Measurements from ENCODE around the gene C19orf38. TPM values are rescaled to one million over a fixed set of nuclear protein-coding genes. Genes with fewer than 3 reads are reported as not detected.

C19orf38 gene
- total RNA-seq, 2 donors from 2014 or later, result 0.24 TPM; not detected in 1

GRCh38 chr19:10830931-10831779 lies 17.1 kb upstream of the C19orf38 start:
- H3K27me3 Mint-ChIP-seq (ENCODE audit: insufficient read depth), result no peaks in the 10 kb centered on the region
- no peak overlapping the region for H3K27ac Mint-ChIP-seq
- H3K4me3 Mint-ChIP-seq, result no peak overlapping the region
- no peaks in the 10 kb centered on the region for H3K4me1 ChIP-seq (ENCODE audit: control insufficient read depth, insufficient read depth, low read length)
- no peak for DNase-seq
- H3K9ac ChIP-seq (ENCODE audit: extremely low read depth, low read length, poor library complexity, severe bottlenecking), result no peak overlapping the region
- no peak overlapping the region for H3K4me3 ChIP-seq (ENCODE audit: low read length)
- H3K36me3 Mint-ChIP-seq (ENCODE audit: low read depth), result peaks cover 26% of the 10 kb centered on the region
- H3K36me3 ChIP-seq (ENCODE audit: control insufficient read depth, insufficient read depth, low read length), result peaks cover 35% of the 10 kb centered on the region
- peaks cover under 1% of the 10 kb centered on the region for H3K9me3 Mint-ChIP-seq
- no peaks in the 10 kb centered on the region for H3K27me3 ChIP-seq (ENCODE audit: control insufficient read depth, insufficient read depth, low read length, poor library complexity, severe bottlenecking)
- WGBS, 2 experiments (ENCODE audit: insufficient coverage in 1 of 2, insufficient read length in 1 of 2), result 90 to 94% methylated on average over 13 to 33 of the region's 33 CpGs
- no peaks in the 10 kb centered on the region for H3K4me1 Mint-ChIP-seq
- TF ChIP-seq, protein P1, sequence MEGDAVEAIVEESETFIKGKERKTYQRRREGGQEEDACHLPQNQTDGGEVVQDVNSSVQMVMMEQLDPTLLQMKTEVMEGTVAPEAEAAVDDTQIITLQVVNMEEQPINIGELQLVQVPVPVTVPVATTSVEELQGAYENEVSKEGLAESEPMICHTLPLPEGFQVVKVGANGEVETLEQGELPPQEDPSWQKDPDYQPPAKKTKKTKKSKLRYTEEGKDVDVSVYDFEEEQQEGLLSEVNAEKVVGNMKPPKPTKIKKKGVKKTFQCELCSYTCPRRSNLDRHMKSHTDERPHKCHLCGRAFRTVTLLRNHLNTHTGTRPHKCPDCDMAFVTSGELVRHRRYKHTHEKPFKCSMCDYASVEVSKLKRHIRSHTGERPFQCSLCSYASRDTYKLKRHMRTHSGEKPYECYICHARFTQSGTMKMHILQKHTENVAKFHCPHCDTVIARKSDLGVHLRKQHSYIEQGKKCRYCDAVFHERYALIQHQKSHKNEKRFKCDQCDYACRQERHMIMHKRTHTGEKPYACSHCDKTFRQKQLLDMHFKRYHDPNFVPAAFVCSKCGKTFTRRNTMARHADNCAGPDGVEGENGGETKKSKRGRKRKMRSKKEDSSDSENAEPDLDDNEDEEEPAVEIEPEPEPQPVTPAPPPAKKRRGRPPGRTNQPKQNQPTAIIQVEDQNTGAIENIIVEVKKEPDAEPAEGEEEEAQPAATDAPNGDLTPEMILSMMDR (conservative IDR thresholded peaks at IDR 0.05), result no peak
- H3K9me3 ChIP-seq (ENCODE audit: control insufficient read depth, low read length), result no peaks in the 10 kb centered on the region
- H3K27ac ChIP-seq (ENCODE audit: low read depth, low read length), result no peak overlapping the region

GRCh38 chr19:10831987-10832938 lies 16.0 kb upstream of the C19orf38 start:
- TF ChIP-seq, protein P1 (conservative IDR thresholded peaks at IDR 0.05), result no peak
- no peak overlapping the region for H3K4me3 Mint-ChIP-seq

DNA sequence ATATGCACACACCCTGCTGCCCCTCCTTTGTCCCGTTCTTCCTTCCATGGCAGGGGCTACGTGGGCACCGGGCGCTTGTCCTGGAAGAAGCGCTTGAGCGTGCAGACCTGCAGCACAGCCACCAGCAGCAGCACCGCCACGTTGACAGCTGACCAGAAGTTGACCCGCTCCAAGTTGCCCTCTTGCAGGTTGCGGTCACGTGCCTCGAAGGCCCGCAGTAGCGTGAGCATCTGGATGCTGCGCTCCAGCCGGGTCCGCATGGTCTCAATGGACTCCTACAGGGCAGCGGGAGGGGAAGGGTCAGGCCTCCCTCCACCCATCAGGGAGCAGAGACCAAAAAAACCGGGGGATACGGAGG lies 15.3 kb upstream of the C19orf38 start:
- no peaks in the 10 kb centered on the region for H3K4me1 ChIP-seq (ENCODE audit: control insufficient read depth, insufficient read depth, low read length)
- TF ChIP-seq, protein P1 (conservative IDR thresholded peaks at IDR 0.05), result no peak
- peaks cover 26% of the 10 kb centered on the region for H3K36me3 ChIP-seq (ENCODE audit: control insufficient read depth, insufficient read depth, low read length)
- Mint-ChIP-seq H3K4me3 (no peak overlapping the region), H3K4me1 (no peaks in the 10 kb centered on the region), H3K27ac (peak overlapping the region; percentile 48), H3K9me3 (peaks cover 12% of the 10 kb centered on the region), H3K36me3 (ENCODE audit: low read depth) (peaks cover 14% of the 10 kb centered on the region), H3K27me3 (ENCODE audit: insufficient read depth) (peaks cover 11% of the 10 kb centered on the region)
- no peaks in the 10 kb centered on the region for H3K27me3 ChIP-seq (ENCODE audit: control insufficient read depth, insufficient read depth, low read length, poor library complexity, severe bottlenecking)
- no peak overlapping the region for H3K27ac ChIP-seq (ENCODE audit: low read depth, low read length)
- WGBS, 2 experiments (ENCODE audit: insufficient coverage in 1 of 2, insufficient read length in 1 of 2), result 95 to 96% methylated on average over 12 to 20 of the region's 20 CpGs
- H3K4me3 ChIP-seq (ENCODE audit: low read length), result no peak overlapping the region
- peaks cover 6% of the 10 kb centered on the region for H3K9me3 ChIP-seq (ENCODE audit: control insufficient read depth, low read length)
- H3K9ac ChIP-seq (ENCODE audit: extremely low read depth, low read length, poor library complexity, severe bottlenecking), result no peak overlapping the region
- DNase-seq, result no peak

More at GRCh38 chr19:10831987-10832938, 16.0 kb upstream of the C19orf38 start:
- 94 to 95% methylated on average over 24 to 28 of the region's 28 CpGs for WGBS, 2 experiments (ENCODE audit: insufficient coverage in 1 of 2, insufficient read length in 1 of 2)
- no peak for DNase-seq
- Histone ChIP-seq H3K27ac (ENCODE audit: low read depth, low read length) (peak overlapping the region; percentile 24), H3K27me3 (ENCODE audit: control insufficient read depth, insufficient read depth, low read length, poor library complexity, severe bottlenecking) (no peaks in the 10 kb centered on the region), H3K9me3 (ENCODE audit: control insufficient read depth, low read length) (peaks cover 6% of the 10 kb centered on the region), H3K4me3 (ENCODE audit: low read length) (no peak overlapping the region), H3K4me1 (ENCODE audit: control insufficient read depth, insufficient read depth, low read length) (no peaks in the 10 kb centered on the region), H3K36me3 (ENCODE audit: control insufficient read depth, insufficient read depth, low read length) (peaks cover 26% of the 10 kb centered on the region), H3K9ac (ENCODE audit: extremely low read depth, low read length, poor library complexity, severe bottlenecking) (no peak overlapping the region)
- H3K27me3 Mint-ChIP-seq (ENCODE audit: insufficient read depth), result peaks cover 11% of the 10 kb centered on the region
- H3K36me3 Mint-ChIP-seq (ENCODE audit: low read depth), result peaks cover 17% of the 10 kb centered on the region
- no peaks in the 10 kb centered on the region for H3K4me1 Mint-ChIP-seq
- no peak overlapping the region for H3K27ac Mint-ChIP-seq
- peaks cover 12% of the 10 kb centered on the region for H3K9me3 Mint-ChIP-seq

Data from endodermal cell (in vitro differentiated cells).